Subcutaneous adipose tissue (tissue), 4 donors: Measurements from ENCODE around the gene GRIK2. TPM values are rescaled to one million over a fixed set of nuclear protein-coding genes. Genes with fewer than 3 reads are reported as not detected.

Source experiments
- total RNA-seq, 4 donors: library from RNA; depleted of rRNA; stranded (reverse); fragments of >200 nt; gene quantifications; one replicate each; pipeline ENCODE4 v1.1.0, GENCODE V29; 2016
- TF ChIP-seq, protein P1 (sequence below): fragments of 450-650 bp; IDR thresholded peaks from one replicate; pipeline ENCODE4 v1.5.1; 2016; ENCODE audit warnings: low read depth, mild to moderate bottlenecking, control low read depth, antibody characterized with exemption, moderate library complexity

The GRIK2 gene
- total RNA-seq, 4 donors from 2014 or later, result 0.19 to 1.5 (median 0.81) TPM

DNA sequence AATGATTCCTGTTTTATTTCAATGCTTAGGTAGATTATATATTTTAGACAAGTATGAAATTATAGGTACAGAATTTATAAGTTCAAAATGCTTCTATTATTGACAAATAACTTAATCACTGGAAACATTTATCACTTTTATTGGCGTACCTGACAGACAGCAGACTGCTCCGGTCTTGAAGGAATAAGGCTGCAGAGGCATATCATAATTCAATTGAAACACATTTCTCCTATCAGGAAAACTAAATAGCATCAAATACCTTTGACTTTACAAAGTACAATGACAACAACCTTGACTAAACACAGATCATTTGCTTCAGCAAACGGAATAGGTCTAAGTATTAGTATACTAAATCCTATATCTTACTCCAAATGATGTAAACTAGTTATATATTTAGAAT is 91.3 kb downstream of the GRIK2 start:
- TF ChIP-seq, protein P1, sequence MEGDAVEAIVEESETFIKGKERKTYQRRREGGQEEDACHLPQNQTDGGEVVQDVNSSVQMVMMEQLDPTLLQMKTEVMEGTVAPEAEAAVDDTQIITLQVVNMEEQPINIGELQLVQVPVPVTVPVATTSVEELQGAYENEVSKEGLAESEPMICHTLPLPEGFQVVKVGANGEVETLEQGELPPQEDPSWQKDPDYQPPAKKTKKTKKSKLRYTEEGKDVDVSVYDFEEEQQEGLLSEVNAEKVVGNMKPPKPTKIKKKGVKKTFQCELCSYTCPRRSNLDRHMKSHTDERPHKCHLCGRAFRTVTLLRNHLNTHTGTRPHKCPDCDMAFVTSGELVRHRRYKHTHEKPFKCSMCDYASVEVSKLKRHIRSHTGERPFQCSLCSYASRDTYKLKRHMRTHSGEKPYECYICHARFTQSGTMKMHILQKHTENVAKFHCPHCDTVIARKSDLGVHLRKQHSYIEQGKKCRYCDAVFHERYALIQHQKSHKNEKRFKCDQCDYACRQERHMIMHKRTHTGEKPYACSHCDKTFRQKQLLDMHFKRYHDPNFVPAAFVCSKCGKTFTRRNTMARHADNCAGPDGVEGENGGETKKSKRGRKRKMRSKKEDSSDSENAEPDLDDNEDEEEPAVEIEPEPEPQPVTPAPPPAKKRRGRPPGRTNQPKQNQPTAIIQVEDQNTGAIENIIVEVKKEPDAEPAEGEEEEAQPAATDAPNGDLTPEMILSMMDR, result no peak

DNA sequence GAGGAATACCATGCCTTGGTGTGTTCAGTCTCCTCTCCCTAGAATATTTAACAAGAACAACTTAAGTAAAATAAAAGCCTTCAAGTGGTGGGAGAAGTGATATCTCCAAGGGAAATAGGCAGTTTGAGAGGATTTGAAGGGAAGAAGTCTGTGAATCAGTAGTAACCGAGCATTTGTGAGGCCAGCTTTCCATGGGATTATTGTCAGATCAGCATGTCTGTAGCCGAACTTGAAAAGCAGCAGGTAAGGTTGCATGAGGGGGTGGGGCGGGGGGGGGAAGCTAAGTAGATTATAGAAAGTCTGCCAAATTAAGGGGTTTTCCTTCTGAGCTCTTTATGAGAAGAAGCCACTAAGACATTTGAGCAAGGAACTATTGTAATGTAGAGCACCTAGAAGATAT is 92.6 kb downstream of the GRIK2 start:
- TF ChIP-seq, protein P1, result no peak

DNA sequence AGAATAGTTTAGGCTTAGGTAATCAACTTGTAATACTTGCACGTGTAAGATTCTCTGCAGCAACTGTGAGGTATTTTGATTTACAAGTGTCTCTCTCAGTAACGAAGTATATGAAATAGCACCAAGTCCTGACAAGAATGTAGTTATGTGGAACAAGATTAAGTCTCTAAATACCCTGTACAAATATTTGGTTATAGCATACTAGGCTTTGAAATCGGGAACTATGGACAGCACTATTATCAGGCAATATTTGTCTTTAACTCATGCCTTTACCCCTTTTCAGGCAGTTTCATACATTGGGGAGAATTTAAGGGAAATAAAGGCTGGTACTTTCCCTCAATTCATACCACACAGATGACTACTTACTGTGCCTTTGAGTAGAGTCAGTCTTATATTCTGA is 93.2 kb downstream of the GRIK2 start:
- TF ChIP-seq, protein P1, result no peak

DNA sequence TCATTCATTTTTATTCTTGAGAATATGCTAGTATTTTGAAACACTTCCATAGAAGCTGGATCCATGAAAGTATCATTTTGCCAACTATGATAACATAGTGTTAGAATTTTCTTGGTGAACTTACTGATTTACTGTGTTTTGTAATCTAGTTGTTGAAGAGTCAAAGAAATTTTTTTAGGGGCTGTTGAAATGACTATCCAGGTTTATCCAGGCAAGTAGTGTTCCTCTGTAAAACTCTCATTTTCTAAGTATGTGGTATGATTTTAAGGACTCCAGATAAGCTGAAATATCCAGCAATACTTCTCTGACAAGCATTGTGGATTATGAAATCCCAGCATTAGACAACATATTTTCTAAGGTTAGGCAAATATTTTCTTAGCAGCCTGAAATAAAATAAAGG is 95.9 kb downstream of the GRIK2 start:
- TF ChIP-seq, protein P1, result no peak

DNA sequence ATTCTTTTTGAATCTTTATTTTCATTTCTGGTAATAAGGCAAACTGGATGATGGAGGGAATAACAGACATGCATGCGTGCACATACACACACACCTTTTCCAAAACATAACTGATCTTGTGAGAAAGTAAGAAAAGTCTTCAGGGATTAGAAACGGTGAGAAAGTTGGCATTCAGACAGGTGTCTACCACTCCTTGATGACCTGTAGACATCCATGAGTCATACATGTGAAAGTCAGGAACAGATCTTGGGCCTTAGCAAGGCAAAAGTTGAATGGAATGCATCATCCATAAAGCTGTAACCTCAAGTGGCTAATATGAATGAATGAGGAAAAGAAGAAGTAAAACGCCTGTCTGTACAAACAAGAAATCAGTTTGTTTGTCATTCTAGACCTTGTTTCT is 97.3 kb downstream of the GRIK2 start:
- TF ChIP-seq, protein P1, result no peak

DNA sequence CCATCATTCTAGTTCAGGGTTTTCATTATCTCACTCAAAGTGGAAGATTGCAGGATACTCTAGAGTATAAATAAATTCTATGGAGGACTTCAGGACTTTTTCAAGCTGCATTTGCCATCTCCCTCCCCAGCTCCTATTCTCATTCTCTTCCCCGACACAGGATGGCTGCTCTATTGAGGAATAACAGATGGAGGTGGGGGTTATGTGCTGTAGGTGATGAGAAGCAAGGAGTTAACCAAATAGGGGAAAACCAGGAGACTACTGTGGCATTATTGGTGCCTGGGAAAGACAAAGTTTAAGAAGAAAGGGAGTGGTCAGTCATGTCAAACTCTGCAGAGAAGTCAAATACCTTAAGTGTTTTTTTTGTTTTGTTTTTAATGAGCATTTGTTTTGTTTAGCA is 109.3 kb downstream of the GRIK2 start:
- TF ChIP-seq, protein P1, result no peak

DNA sequence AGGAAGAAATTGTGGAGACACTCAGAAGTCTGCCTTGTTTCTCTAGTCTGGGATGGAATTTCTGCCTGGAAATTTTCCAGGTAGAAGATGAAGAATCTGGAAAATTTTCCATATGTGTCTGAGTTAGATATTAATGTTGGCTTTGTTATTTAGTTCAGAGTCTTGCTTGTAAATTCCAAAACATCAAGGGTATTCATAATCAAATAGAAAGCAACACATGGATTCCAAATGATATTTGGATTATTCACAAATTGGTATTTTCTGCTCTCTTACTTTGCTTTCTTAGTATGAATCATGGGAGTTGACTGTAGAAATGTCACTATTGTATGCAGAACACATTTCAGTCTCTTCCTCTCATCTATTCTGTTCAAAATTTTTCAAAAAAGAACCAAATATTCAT is 116.0 kb downstream of the GRIK2 start:
- TF ChIP-seq, protein P1, result no peak
